Lower leg skin (tissue), 4 donors: Measurements from ENCODE around the gene ADRB1. TPM values are rescaled to one million over a fixed set of nuclear protein-coding genes. Genes with fewer than 3 reads are reported as not detected.

Experiments
- DNase-seq, 2 donors: peaks; one replicate each; pipeline ENCODE4 v3.0.0-alpha.2; 2019; ENCODE audit warnings: low spot score in 2 of 2
- H3K4me3 ChIP-seq: fragments of 200-600 bp; sonication (generic); 2 replicates; pipeline ENCODE4 v1.5.1; 2017; ENCODE audit warnings: mild to moderate bottlenecking, low read depth; ENCODE audit not compliant: poor library complexity, severe bottlenecking
- POLR2A ChIP-seq, 2 donors: fragments of 450-650 bp; IDR thresholded peaks; one replicate each; pipeline ENCODE4 v1.6.1; 2016 to 2017; ENCODE audit warnings: antibody characterized with exemption in 2 of 2, mild to moderate bottlenecking in 1 of 2, moderate library complexity in 1 of 2
- WGBS, 2 donors: methylation state at CpG; one replicate each; pipeline ENCODE4 v1.1.5; 2018; 5-methylcytosine and 5-hydroxymethylcytosine counted together
- intact Hi-C: fragments of 100-400 bp; cut with DNase I; formaldehyde crosslinking; loops from one replicate; pipeline ENCODE4 v1.15.0; 2023; ENCODE audit warnings: low total_unique reads
- total RNA-seq, 4 donors: library from RNA; depleted of rRNA; stranded (reverse); fragments of >200 nt; gene quantifications; one replicate each; pipeline ENCODE4 v1.1.0, GENCODE V29; 2016
- TF ChIP-seq, protein P1 (sequence below), 3 donors: fragments of 450-650 bp; IDR thresholded peaks; one replicate each; pipeline ENCODE4 v1.5.1; 2016; ENCODE audit warnings: antibody characterized with exemption in 3 of 3, mild to moderate bottlenecking in 3 of 3, moderate library complexity in 2 of 3

Gene ADRB1
- total RNA-seq, 4 donors from 2014 or later, result 0.55 to 1.0 (median 0.82) TPM

- no peak for TF ChIP-seq POLR2A (IDR thresholded peaks at IDR 0.05)
- TF ChIP-seq, protein P1, sequence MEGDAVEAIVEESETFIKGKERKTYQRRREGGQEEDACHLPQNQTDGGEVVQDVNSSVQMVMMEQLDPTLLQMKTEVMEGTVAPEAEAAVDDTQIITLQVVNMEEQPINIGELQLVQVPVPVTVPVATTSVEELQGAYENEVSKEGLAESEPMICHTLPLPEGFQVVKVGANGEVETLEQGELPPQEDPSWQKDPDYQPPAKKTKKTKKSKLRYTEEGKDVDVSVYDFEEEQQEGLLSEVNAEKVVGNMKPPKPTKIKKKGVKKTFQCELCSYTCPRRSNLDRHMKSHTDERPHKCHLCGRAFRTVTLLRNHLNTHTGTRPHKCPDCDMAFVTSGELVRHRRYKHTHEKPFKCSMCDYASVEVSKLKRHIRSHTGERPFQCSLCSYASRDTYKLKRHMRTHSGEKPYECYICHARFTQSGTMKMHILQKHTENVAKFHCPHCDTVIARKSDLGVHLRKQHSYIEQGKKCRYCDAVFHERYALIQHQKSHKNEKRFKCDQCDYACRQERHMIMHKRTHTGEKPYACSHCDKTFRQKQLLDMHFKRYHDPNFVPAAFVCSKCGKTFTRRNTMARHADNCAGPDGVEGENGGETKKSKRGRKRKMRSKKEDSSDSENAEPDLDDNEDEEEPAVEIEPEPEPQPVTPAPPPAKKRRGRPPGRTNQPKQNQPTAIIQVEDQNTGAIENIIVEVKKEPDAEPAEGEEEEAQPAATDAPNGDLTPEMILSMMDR (IDR thresholded peaks at IDR 0.05), result no peak
- intact Hi-C loops, result no loop called here
- peak overlapping the region; percentile 51 for H3K4me3 ChIP-seq
- 0 to 2% methylated on average over 22 to 30 of the region's 38 CpGs for WGBS, 2 donors
- peak in 1 of 2 donors; percentile 86 for DNase-seq
Measured at GRCh38 chr10:114042895-114043531, 653 bp upstream of the ADRB1 start.

DNA sequence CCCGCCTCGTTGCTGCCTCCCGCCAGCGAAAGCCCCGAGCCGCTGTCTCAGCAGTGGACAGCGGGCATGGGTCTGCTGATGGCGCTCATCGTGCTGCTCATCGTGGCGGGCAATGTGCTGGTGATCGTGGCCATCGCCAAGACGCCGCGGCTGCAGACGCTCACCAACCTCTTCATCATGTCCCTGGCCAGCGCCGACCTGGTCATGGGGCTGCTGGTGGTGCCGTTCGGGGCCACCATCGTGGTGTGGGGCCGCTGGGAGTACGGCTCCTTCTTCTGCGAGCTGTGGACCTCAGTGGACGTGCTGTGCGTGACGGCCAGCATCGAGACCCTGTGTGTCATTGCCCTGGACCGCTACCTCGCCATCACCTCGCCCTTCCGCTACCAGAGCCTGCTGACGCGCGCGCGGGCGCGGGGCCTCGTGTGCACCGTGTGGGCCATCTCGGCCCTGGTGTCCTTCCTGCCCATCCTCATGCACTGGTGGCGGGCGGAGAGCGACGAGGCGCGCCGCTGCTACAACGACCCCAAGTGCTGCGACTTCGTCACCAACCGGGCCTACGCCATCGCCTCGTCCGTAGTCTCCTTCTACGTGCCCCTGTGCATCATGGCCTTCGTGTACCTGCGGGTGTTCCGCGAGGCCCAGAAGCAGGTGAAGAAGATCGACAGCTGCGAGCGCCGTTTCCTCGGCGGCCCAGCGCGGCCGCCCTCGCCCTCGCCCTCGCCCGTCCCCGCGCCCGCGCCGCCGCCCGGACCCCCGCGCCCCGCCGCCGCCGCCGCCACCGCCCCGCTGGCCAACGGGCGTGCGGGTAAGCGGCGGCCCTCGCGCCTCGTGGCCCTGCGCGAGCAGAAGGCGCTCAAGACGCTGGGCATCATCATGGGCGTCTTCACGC lies 825 bp downstream of the ADRB1 start:
- peak overlapping the region; percentile 7 for H3K4me3 ChIP-seq
- peak in 1 of 2 donors; percentile 85 for DNase-seq
- intact Hi-C loops, result no loop called here
- 12 to 26% methylated on average over 26 to 46 of the region's 106 CpGs for WGBS, 2 donors
- TF ChIP-seq, protein P1 (IDR thresholded peaks at IDR 0.05), result no peak
- TF ChIP-seq POLR2A (IDR thresholded peaks at IDR 0.05), result no peak

- no peak for TF ChIP-seq POLR2A (IDR thresholded peaks at IDR 0.05)
- TF ChIP-seq, protein P1 (IDR thresholded peaks at IDR 0.05), result no peak
- DNase-seq, result peak in 1 of 2 donors; percentile 86
- no peak overlapping the region for H3K4me3 ChIP-seq
- 5 to 6% methylated on average over 57 to 65 of the region's 78 CpGs for WGBS, 2 donors
- intact Hi-C loops, result no loop called here
Measured at GRCh38 chr10:114045136-114046086, 1.7 kb downstream of the ADRB1 start.

GRCh38 chr10:114046087-114046458 lies 2.4 kb downstream of the ADRB1 start:
- intact Hi-C loops, result no loop called here
- H3K4me3 ChIP-seq, result no peak overlapping the region
- DNase-seq, result no peak
- TF ChIP-seq, protein P1 (IDR thresholded peaks at IDR 0.05), result no peak
- TF ChIP-seq POLR2A (IDR thresholded peaks at IDR 0.05), result no peak
- 57 to 64% methylated on average over 7 of the region's 7 CpGs for WGBS, 2 donors

- TF ChIP-seq, protein P1 (IDR thresholded peaks at IDR 0.05), result no peak
- TF ChIP-seq POLR2A (IDR thresholded peaks at IDR 0.05), result no peak
- DNase-seq, result no peak
- no peak overlapping the region for H3K4me3 ChIP-seq
- intact Hi-C loops, result no loop called here
- 72 to 75% methylated on average over 3 of the region's 3 CpGs for WGBS, 2 donors
Measured at GRCh38 chr10:114048472-114048871, 4.8 kb downstream of the ADRB1 start.
